AG04450 (cell line): ENCODE results near the gene EFNA1. TPM values are rescaled to one million over a fixed set of nuclear protein-coding genes. Genes with fewer than 3 reads are reported as not detected.
A peak's percentile ranks its signal among the peaks of the same experiment; 100 is the strongest.

ENCODE experiments used
- CTCF ChIA-PET: fragments of 300-600, 350-600 bp; formaldehyde crosslinking; extraction: SDS; loops from one replicate; lab custom pipeline; 2022; ENCODE audit warnings: antibody characterized with exemption, inconsistent platforms; lab: Charles Lee
- POLR2A ChIA-PET: fragments of 350-600 bp; formaldehyde crosslinking; extraction: SDS; loops from one replicate; lab custom pipeline; 2021; ENCODE audit warnings: antibody characterized with exemption, inconsistent platforms; lab: Yijun Ruan, JAX
- DNase-seq: peaks from one replicate; pipeline ENCODE4 v3.0.0-alpha.2; 2011; ENCODE audit warnings: low read depth, low spot score
- H3K27ac ChIP-seq: one replicate; pipeline ENCODE4 v1.5.1; 2012; ENCODE audit warnings: low read depth, low read length, control low read depth
- H3K27me3 ChIP-seq: one replicate; pipeline ENCODE4 v1.6.0; 2012; ENCODE audit warnings: low read length; ENCODE audit not compliant: control insufficient read depth, insufficient read depth
- H3K4me3 ChIP-seq: 2 replicates; pipeline ENCODE4 v1.5.1; 2011; ENCODE audit warnings: mild to moderate bottlenecking, low read depth, low read length, control low read depth
- H3K9me3 ChIP-seq: 2 replicates; pipeline ENCODE4 v1.5.1; 2012; ENCODE audit warnings: low read length; ENCODE audit not compliant: control insufficient read depth, insufficient read depth
- CTCF ChIP-seq: IDR thresholded peaks from 2 replicates; pipeline ENCODE4 v1.5.1; 2011; ENCODE audit warnings: low read depth, low read length, control low read depth, inconsistent platforms
- polyA plus RNA-seq: library from polyadenylated mRNA; depleted of rRNA; stranded (reverse); fragments of >200 nt; gene quantifications from 2 replicates; pipeline ENCODE4 v1.2.3, GENCODE V29; 2011

Gene EFNA1
- polyA plus RNA-seq, 1 experiment = 1.4 TPM

DNA sequence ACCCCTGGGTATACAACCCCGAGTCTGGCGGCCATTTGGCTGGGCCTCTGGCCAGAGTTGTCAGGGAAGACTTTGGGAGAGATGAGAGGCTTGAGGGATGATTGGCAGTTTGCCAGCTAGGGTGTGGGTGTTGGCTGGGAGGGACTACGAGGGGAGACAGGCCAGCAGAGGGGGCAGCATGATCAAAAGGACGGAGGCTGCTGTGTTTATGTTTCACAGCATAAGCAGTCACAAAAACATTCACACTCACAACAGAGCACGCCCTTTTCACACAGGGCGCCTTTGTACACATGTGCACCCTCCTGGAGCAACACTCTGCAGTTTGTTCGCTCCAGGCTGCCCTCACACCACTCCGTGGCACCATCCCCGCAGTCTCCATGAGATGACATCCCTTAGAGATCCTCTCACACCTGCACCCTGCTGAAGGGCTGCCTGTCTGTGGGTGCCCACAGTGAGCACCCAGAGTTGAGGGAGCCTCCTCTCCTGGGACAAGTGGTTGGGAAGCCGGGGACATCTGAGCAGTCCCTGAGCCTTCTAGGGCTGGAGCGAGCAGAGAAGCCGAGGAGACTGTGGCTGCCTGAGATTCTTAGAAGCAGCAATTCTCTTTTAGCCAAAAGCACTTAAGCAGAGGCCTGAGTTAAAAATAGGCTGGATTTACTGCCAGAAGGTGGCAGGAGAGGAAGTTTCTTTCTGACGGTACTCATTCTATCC is 33.6 kb upstream of the EFNA1 start:
- ChIA-PET POLR2A (no interaction called here), CTCF (interaction anchor here (2.4 to 6.8 kb wide), 3 partner anchors 9 to 74 kb away, joined by 16 to 317 read pairs (median 28); partner anchors contain the start of genes KRTCAP2 and TRIM46)
- H3K27me3 ChIP-seq = peaks cover 24% of the 10 kb centered on the region
- H3K27ac ChIP-seq = peak overlapping the region; percentile 11
- no peak overlapping the region for H3K4me3 ChIP-seq
- peak; percentile 56 for TF ChIP-seq CTCF
- no peak for DNase-seq
- no peaks in the 10 kb centered on the region for H3K9me3 ChIP-seq

- TF ChIP-seq CTCF = no peak
- ChIA-PET POLR2A (no interaction called here), CTCF (interaction anchor here (1.2 to 2.4 kb wide), 3 partner anchors 9 to 78 kb away, joined by 7 to 28 read pairs (median 16); partner anchors contain the start of gene KRTCAP2)
- peak overlapping the region; percentile 11 for H3K27ac ChIP-seq
- DNase-seq = no peak
- no peak overlapping the region for H3K4me3 ChIP-seq
- no peaks in the 10 kb centered on the region for H3K9me3 ChIP-seq
- H3K27me3 ChIP-seq = peaks cover 21% of the 10 kb centered on the region
Measured at GRCh38 chr1:155094622-155094948, 33.1 kb upstream of the EFNA1 start.

GRCh38 chr1:155099331-155099730 is 28.3 kb upstream of the EFNA1 start:
- POLR2A ChIA-PET = no interaction called here

DNA sequence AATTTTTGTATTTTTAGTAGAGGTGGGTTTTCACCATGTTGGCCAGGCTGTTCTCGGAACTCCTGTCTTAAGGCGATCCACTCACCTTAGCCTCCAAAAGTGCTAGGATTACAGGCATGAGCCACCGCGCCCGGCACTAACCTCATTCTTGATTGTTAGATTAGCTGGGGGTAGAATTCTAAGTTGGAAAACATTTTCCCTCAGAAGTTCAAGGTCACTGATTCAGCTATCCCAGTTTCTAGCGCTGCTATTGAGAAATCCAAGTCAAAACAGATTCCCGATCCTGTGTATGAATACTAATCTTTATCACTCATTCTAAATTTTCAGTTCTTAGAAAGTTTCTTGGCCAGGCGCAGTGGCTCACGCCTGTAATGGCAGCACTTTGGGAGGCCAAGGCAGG is 24.4 kb upstream of the EFNA1 start:
- Histone ChIP-seq H3K9me3 (no peaks in the 10 kb centered on the region), H3K4me3 (no peak overlapping the region), H3K27ac (no peak overlapping the region), H3K27me3 (peaks cover 18% of the 10 kb centered on the region)
- ChIA-PET CTCF (interaction anchor here (1.6 to 2.3 kb wide), 2 partner anchors 12 to 70 kb away, joined by 4 to 8 read pairs; partner anchors contain the start of gene KRTCAP2), POLR2A (no interaction called here)
- no peak for TF ChIP-seq CTCF
- DNase-seq = no peak

More at GRCh38 chr1:155099331-155099730, 28.3 kb upstream of the EFNA1 start:
- Histone ChIP-seq H3K4me3 (no peak overlapping the region), H3K9me3 (no peaks in the 10 kb centered on the region), H3K27ac (no peak overlapping the region), H3K27me3 (peaks cover 14% of the 10 kb centered on the region)
- no peak for TF ChIP-seq CTCF
- CTCF ChIA-PET = interaction anchor here (1.0 to 1.9 kb wide), 2 partner anchors 8 to 74 kb away, joined by 4 to 22 read pairs; partner anchors contain the start of gene KRTCAP2
- DNase-seq = no peak
